HEK293 (cell line): ENCODE data around the gene LARP1.

Experiments
- CTCF ChIA-PET: fragments of 350-600 bp; formaldehyde crosslinking; extraction: SDS; loops from one replicate; lab custom pipeline; 2021; ENCODE audit warnings: antibody characterized with exemption; lab: Yijun Ruan, JAX
- POLR2A ChIA-PET: fragments of 300-600 bp; formaldehyde crosslinking; extraction: SDS; loops from one replicate; lab custom pipeline; 2020; ENCODE audit warnings: antibody characterized with exemption, inconsistent platforms; lab: Yijun Ruan, JAX
- H3K27ac ChIP-seq: fragments of 200-500 bp; sonication (Bioruptor generic); 2 replicates; pipeline ENCODE4 v1.5.1; 2014; ENCODE audit warnings: low read depth, low read length, control low read depth, inconsistent platforms; ENCODE audit errors: extremely low read depth
- H3K36me3 ChIP-seq, 2 experiments: fragments of 200-500 bp in 1 of 2; sonication (Bioruptor generic) in 1 of 2; 1 replicate in 1 of 2; 2 replicates in 1 of 2; pipeline ENCODE4 v1.5.1; 2014 to 2017; ENCODE audit warnings: inconsistent platforms in 2 of 2, low read length in 2 of 2; ENCODE audit not compliant: control insufficient read depth in 2 of 2, insufficient read depth in 1 of 2
- H3K4me1 ChIP-seq: fragments of 200-500 bp; sonication (Bioruptor generic); 2 replicates; pipeline ENCODE4 v1.5.1; 2014; ENCODE audit warnings: mild to moderate bottlenecking, low read length, inconsistent platforms; ENCODE audit not compliant: control insufficient read depth, insufficient read depth
- H3K4me3 ChIP-seq: 2 replicates; pipeline ENCODE4 v1.5.1; 2011; ENCODE audit warnings: low read depth, mild to moderate bottlenecking, control low read depth, low read length, moderate library complexity
- H3K9me3 ChIP-seq: fragments of 200-500 bp; sonication (Bioruptor generic); 2 replicates; pipeline ENCODE4 v1.5.1; 2014; ENCODE audit warnings: low read depth, low read length, inconsistent platforms; ENCODE audit not compliant: control insufficient read depth, insufficient read depth
- EGR2 ChIP-seq: fragments of 450-650 bp; formaldehyde crosslinking; IDR thresholded peaks from 2 replicates; pipeline ENCODE4 v1.5.1; 2016; ENCODE audit warnings: low read depth, missing biosample characterization, missing genetic modification characterization
- KLF1 ChIP-seq: fragments of 450-650 bp; formaldehyde crosslinking; IDR thresholded peaks from 2 replicates; pipeline ENCODE4 v1.5.1; 2016; ENCODE audit warnings: missing biosample characterization, missing genetic modification characterization
- KLF7 ChIP-seq: fragments of 450-650 bp; formaldehyde crosslinking; IDR thresholded peaks from 2 replicates; pipeline ENCODE4 v1.5.1; 2016; ENCODE audit warnings: missing biosample characterization, missing genetic modification characterization, borderline replicate concordance
- KLF8 ChIP-seq: fragments of 450-650 bp; formaldehyde crosslinking; IDR thresholded peaks from 2 replicates; pipeline ENCODE4 v1.5.1; 2016; ENCODE audit warnings: missing biosample characterization, missing genetic modification characterization
- MYNN ChIP-seq: fragments of 450-650 bp; formaldehyde crosslinking; IDR thresholded peaks from 2 replicates; pipeline ENCODE4 v1.5.1; 2016; ENCODE audit warnings: missing biosample characterization, missing genetic modification characterization, borderline replicate concordance
- ZBTB17 ChIP-seq: fragments of 450-650 bp; formaldehyde crosslinking; IDR thresholded peaks from 2 replicates; pipeline ENCODE4 v1.5.1; 2016; ENCODE audit warnings: missing biosample characterization, missing genetic modification characterization
- ZBTB8A ChIP-seq: fragments of 450-650 bp; formaldehyde crosslinking; IDR thresholded peaks from 2 replicates; pipeline ENCODE4 v1.5.1; 2016; ENCODE audit warnings: missing biosample characterization, missing genetic modification characterization
- ZFHX2 ChIP-seq: fragments of 450-650 bp; formaldehyde crosslinking; conservative IDR thresholded peaks from 2 replicates; pipeline ENCODE4 v1.5.1; 2016; ENCODE audit warnings: missing biosample characterization, missing genetic modification characterization
- ZFP69B ChIP-seq: fragments of 450-650 bp; formaldehyde crosslinking; IDR thresholded peaks from 2 replicates; pipeline ENCODE4 v1.5.1; 2016; ENCODE audit warnings: missing biosample characterization, missing genetic modification characterization
- ZNF341 ChIP-seq: fragments of 450-650 bp; formaldehyde crosslinking; IDR thresholded peaks from 2 replicates; pipeline ENCODE4; 2016; ENCODE audit warnings: low read depth, missing biosample characterization, missing genetic modification characterization
- ZNF366 ChIP-seq: fragments of 450-650 bp; formaldehyde crosslinking; conservative IDR thresholded peaks from 2 replicates; pipeline ENCODE4 v1.5.1; 2016; ENCODE audit warnings: missing biosample characterization, missing genetic modification characterization
- ZNF416 ChIP-seq: fragments of 450-650 bp; formaldehyde crosslinking; IDR thresholded peaks from 2 replicates; pipeline ENCODE4 v1.5.1; 2016; ENCODE audit warnings: missing biosample characterization, missing genetic modification characterization
- ZNF501 ChIP-seq: fragments of 450-650 bp; formaldehyde crosslinking; IDR thresholded peaks from 2 replicates; pipeline ENCODE4 v1.5.1; 2016; ENCODE audit warnings: missing biosample characterization, missing genetic modification characterization
- ZNF792 ChIP-seq: fragments of 450-650 bp; formaldehyde crosslinking; IDR thresholded peaks from 2 replicates; pipeline ENCODE4 v1.5.1; 2016; ENCODE audit warnings: missing biosample characterization, missing genetic modification characterization
- TF ChIP-seq, protein P1 (sequence below): fragments of 450-650 bp; formaldehyde crosslinking; conservative IDR thresholded peaks from 2 replicates; pipeline ENCODE4 v1.5.1; 2016; ENCODE audit warnings: low read depth, missing biosample characterization, missing genetic modification characterization
- TF ChIP-seq, protein P2 (sequence below): fragments of 450-650 bp; formaldehyde crosslinking; IDR thresholded peaks from 2 replicates; pipeline ENCODE4 v1.5.1; 2016; ENCODE audit warnings: missing biosample characterization, missing genetic modification characterization
- TF ChIP-seq, protein P3 (sequence below): fragments of 450-650 bp; formaldehyde crosslinking; IDR thresholded peaks from 2 replicates; pipeline ENCODE4 v1.5.1; 2016; ENCODE audit warnings: missing biosample characterization, missing genetic modification characterization
- TF ChIP-seq, protein P4 (sequence below): fragments of 450-650 bp; formaldehyde crosslinking; IDR thresholded peaks from 2 replicates; pipeline ENCODE4 v1.5.1; 2016; ENCODE audit warnings: missing biosample characterization, missing genetic modification characterization
- TF ChIP-seq, protein P5 (sequence below): fragments of 450-650 bp; formaldehyde crosslinking; IDR thresholded peaks from 2 replicates; pipeline ENCODE4 v1.5.1; 2016; ENCODE audit warnings: missing biosample characterization, missing genetic modification characterization
- TF ChIP-seq, protein P6 (sequence below): fragments of 450-650 bp; formaldehyde crosslinking; IDR thresholded peaks from 2 replicates; pipeline ENCODE4 v1.5.1; 2017; ENCODE audit warnings: missing biosample characterization, missing genetic modification characterization

Gene LARP1

DNA sequence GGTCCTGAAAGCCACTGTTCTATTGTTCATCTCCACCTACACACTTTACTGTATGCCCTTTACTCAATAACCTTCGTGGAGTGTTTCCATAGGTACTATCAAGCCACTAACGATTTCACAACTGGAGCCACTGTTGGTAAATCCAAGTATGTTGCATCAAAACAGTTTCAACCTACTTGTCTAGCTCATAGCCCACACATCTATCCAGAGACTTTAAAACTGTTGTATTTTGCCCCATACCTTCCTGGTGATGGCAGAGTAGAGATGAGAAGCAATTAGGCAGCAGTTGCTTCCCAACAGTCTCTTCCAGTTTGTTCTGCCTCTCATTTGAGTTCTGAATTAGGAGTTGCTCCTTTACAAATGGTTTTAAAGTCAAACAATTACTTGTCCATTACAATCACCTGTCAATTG is 94.6 kb downstream of the LARP1 start:
- Histone ChIP-seq H3K4me3 (no peak overlapping the region), H3K9me3 (no peaks in the 10 kb centered on the region), H3K27ac (no peak overlapping the region), H3K36me3 (no peaks in the 10 kb centered on the region; a peak in 1 of 3 replicates), H3K4me1 (peaks cover 4% of the 10 kb centered on the region; the same call in 1 of the 2 replicates)
- CTCF ChIA-PET, result interaction anchor here (0.6 to 0.7 kb wide), 2 partner anchors 27 to 60 kb away, joined by 3 to 6 read pairs; no protein-coding TSS in a partner anchor
- TF ChIP-seq ZFHX2 (tag by site-specific recombination) (peak; percentile 61), EGR2 (tag by site-specific recombination) (peak; percentile 31; the same call in 1 of the 2 replicates)
- TF ChIP-seq, protein P1, sequence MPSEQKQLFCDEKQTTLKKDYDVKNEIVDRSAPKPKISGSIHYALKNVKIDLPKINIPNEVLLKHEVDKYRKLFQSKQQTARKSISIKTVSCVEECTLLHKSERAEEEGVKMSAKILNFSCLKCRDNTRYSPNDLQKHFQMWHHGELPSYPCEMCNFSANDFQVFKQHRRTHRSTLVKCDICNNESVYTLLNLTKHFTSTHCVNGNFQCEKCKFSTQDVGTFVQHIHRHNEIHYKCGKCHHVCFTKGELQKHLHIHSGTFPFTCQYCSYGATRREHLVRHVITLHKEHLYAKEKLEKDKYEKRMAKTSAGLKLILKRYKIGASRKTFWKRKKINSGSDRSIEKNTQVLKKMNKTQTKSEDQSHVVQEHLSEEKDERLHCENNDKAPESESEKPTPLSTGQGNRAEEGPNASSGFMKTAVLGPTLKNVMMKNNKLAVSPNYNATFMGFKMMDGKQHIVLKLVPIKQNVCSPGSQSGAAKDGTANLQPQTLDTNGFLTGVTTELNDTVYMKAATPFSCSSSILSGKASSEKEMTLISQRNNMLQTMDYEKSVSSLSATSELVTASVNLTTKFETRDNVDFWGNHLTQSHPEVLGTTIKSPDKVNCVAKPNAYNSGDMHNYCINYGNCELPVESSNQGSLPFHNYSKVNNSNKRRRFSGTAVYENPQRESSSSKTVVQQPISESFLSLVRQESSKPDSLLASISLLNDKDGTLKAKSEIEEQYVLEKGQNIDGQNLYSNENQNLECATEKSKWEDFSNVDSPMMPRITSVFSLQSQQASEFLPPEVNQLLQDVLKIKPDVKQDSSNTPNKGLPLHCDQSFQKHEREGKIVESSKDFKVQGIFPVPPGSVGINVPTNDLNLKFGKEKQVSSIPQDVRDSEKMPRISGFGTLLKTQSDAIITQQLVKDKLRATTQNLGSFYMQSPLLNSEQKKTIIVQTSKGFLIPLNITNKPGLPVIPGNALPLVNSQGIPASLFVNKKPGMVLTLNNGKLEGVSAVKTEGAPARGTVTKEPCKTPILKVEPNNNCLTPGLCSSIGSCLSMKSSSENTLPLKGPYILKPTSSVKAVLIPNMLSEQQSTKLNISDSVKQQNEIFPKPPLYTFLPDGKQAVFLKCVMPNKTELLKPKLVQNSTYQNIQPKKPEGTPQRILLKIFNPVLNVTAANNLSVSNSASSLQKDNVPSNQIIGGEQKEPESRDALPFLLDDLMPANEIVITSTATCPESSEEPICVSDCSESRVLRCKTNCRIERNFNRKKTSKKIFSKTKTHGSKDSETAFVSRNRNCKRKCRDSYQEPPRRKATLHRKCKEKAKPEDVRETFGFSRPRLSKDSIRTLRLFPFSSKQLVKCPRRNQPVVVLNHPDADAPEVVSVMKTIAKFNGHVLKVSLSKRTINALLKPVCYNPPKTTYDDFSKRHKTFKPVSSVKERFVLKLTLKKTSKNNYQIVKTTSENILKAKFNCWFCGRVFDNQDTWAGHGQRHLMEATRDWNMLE (tag by site-specific recombination), result no peak
- POLR2A ChIA-PET, result interaction anchor here (0.9 to 1.4 kb wide), 2 partner anchors 14 to 18 kb away, joined by 3 to 4 read pairs; no protein-coding TSS in a partner anchor

DNA sequence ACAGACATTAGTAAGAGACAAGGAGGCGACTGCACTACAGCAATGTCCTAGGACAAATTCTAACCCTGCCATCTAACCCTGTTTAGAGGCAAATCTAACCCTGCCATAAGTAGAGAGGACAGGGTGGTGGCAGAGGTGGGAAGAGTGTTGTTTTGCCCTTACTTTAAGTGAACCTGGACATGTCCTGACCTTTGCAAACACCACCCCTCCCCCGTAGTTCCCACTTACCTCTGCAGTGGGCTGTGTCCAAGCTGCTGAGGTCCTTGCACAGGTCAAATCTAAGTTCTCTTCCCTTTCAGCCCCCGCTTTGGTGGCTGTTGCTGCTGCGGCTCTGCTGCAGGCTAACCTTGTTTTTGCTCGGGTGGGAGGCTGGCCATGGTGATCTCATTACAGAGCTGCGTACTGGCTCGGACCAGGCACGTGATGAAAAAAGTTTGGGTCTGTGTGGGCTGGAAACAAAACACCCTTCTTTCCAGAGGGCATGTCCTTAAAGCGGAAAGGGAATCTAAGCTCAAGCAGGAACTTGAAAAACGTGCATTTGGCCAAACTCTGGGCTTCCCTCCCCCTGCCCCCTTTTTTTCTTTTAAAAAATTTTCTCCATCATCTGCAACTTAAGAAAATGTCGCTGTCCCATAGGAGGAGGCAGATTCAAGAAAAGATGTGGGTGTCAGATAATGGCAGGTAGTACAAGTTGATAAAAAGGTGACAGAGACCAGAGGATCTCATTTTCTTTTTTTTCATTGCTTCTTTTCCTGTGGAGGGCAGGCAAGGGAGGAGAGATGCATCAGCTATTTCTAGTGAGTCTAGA is 95.3 kb downstream of the LARP1 start, which contains the start of gene FAXDC2:
FAXDC2 (minus strand) TSS at position 349 of the 808 bp plus-strand sequence. CDS start 12,425 bp downstream, outside the sequence.
- Histone ChIP-seq H3K36me3 (no peaks in the 10 kb centered on the region; a peak in 1 of 3 replicates), H3K9me3 (no peaks in the 10 kb centered on the region), H3K4me3 (peak within 1 kb of the TSS; percentile 43), H3K27ac (no peak within 1 kb of the TSS; the same call in 1 of the 2 replicates), H3K4me1 (peaks cover 4% of the 10 kb centered on the region; the same call in 1 of the 2 replicates)
- POLR2A ChIA-PET, result interaction anchor here (0.6 to 1.5 kb wide), 5 partner anchors 10 to 327 kb away, joined by 4 to 6 read pairs (median 4); no protein-coding TSS in a partner anchor
- CTCF ChIA-PET, result interaction anchor here (0.6 to 1.0 kb wide), 2 partner anchors 60 to 200 kb away, joined by 5 to 6 read pairs; no protein-coding TSS in a partner anchor
- peak; percentile 97 for TF ChIP-seq ZFP69B (tag by site-specific recombination)
- no peak for TF ChIP-seq KLF7 (tag by site-specific recombination)
- TF ChIP-seq, protein P2, sequence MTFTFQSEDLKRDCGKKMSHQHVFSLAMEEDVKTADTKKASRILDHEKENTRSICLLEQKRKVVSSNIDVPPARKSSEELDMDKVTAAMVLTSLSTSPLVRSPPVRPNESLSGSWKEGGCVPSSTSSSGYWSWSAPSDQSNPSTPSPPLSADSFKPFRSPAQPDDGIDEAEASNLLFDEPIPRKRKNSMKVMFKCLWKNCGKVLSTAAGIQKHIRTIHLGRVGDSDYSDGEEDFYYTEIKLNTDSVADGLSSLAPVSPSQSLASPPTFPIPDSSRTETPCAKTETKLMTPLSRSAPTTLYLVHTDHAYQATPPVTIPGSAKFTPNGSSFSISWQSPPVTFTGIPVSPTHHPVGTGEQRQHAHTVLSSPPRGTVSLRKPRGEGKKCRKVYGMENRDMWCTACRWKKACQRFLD (tag by site-specific recombination), result no peak
- no peak for TF ChIP-seq MYNN (tag by site-specific recombination)
- TF ChIP-seq ZBTB8A (tag by site-specific recombination), result peak; percentile 25; the same call in 1 of the 2 replicates
- no peak for TF ChIP-seq KLF8 (tag by site-specific recombination)
- 0 out of 2 replicates have a peak, but pooled peaks have one; percentile 63 for TF ChIP-seq ZNF501 (tag by site-specific recombination)
- TF ChIP-seq KLF1 (tag by site-specific recombination), result no peak
- TF ChIP-seq, protein P3, sequence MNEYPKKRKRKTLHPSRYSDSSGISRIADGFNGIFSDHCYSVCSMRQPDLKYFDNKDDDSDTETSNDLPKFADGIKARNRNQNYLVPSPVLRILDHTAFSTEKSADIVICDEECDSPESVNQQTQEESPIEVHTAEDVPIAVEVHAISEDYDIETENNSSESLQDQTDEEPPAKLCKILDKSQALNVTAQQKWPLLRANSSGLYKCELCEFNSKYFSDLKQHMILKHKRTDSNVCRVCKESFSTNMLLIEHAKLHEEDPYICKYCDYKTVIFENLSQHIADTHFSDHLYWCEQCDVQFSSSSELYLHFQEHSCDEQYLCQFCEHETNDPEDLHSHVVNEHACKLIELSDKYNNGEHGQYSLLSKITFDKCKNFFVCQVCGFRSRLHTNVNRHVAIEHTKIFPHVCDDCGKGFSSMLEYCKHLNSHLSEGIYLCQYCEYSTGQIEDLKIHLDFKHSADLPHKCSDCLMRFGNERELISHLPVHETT (tag by site-specific recombination), result no peak
- TF ChIP-seq, protein P4, sequence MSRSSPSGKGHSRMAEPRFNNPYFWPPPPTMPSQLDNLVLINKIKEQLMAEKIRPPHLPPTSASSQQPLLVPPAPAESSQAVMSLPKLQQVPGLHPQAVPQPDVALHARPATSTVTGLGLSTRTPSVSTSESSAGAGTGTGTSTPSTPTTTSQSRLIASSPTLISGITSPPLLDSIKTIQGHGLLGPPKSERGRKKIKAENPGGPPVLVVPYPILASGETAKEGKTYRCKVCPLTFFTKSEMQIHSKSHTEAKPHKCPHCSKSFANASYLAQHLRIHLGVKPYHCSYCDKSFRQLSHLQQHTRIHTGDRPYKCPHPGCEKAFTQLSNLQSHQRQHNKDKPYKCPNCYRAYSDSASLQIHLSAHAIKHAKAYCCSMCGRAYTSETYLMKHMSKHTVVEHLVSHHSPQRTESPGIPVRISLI, result peak; percentile 99
- TF ChIP-seq, protein P5, sequence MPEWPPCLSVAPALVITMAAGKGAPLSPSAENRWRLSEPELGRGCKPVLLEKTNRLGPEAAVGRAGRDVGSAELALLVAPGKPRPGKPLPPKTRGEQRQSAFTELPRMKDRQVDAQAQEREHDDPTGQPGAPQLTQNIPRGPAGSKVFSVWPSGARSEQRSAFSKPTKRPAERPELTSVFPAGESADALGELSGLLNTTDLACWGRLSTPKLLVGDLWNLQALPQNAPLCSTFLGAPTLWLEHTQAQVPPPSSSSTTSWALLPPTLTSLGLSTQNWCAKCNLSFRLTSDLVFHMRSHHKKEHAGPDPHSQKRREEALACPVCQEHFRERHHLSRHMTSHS, result no peak
- TF ChIP-seq ZNF366 (tag by site-specific recombination), result no peak
- peak; percentile 23; the same call in 1 of the 2 replicates for TF ChIP-seq ZBTB17 (tag by site-specific recombination)
- no peak for TF ChIP-seq ZNF416
- TF ChIP-seq ZNF341, result peak; percentile 72
- TF ChIP-seq ZNF792 (tag by site-specific recombination), result no peak
- TF ChIP-seq, protein P6, sequence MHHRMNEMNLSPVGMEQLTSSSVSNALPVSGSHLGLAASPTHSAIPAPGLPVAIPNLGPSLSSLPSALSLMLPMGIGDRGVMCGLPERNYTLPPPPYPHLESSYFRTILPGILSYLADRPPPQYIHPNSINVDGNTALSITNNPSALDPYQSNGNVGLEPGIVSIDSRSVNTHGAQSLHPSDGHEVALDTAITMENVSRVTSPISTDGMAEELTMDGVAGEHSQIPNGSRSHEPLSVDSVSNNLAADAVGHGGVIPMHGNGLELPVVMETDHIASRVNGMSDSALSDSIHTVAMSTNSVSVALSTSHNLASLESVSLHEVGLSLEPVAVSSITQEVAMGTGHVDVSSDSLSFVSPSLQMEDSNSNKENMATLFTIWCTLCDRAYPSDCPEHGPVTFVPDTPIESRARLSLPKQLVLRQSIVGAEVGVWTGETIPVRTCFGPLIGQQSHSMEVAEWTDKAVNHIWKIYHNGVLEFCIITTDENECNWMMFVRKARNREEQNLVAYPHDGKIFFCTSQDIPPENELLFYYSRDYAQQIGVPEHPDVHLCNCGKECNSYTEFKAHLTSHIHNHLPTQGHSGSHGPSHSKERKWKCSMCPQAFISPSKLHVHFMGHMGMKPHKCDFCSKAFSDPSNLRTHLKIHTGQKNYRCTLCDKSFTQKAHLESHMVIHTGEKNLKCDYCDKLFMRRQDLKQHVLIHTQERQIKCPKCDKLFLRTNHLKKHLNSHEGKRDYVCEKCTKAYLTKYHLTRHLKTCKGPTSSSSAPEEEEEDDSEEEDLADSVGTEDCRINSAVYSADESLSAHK (tag by site-specific recombination), result no peak
